Activated CD8-positive, alpha-beta memory T cell treated with anti-CD3 and anti-CD28 coated beads, Interleukin-2, amount 50 U/mL, for 1 hour (primary cell): Measurements from ENCODE around the gene NUDT4.
"Not testable (repeated sequence)": the region's sequence is repeated elsewhere in the genome, so short reads cannot be mapped to it uniquely, and the experiment has no call there.

Source experiments
- DNase-seq: peaks from one replicate; pipeline ENCODE4 v3.0.0-alpha.2; 2020; ENCODE audit errors: extremely low read depth

NUDT4 gene

GRCh38 chr12:93427779-93428564 is 50.2 kb downstream of the NUDT4 start:
- DNase-seq: no peak

- no peak for DNase-seq
These were observed 51.7 kb downstream of the NUDT4 start for GRCh38 chr12:93429448-93429847.

- no peak for DNase-seq
These were observed 52.1 kb downstream of the NUDT4 start for GRCh38 chr12:93429852-93430251.

- DNase-seq: no peak
These were observed 52.6 kb downstream of the NUDT4 start for GRCh38 chr12:93430280-93430679.

- DNase-seq: not testable (repeated sequence)
These were observed 54.3 kb downstream of the NUDT4 start for GRCh38 chr12:93432031-93432430.

GRCh38 chr12:93434256-93434865 is 56.6 kb downstream of the NUDT4 start:
- DNase-seq: no peak

GRCh38 chr12:93438266-93439050 is 60.7 kb downstream of the NUDT4 start:
- DNase-seq: no peak

- DNase-seq: no peak
These were observed 62.5 kb downstream of the NUDT4 start for GRCh38 chr12:93440043-93440835.

GRCh38 chr12:93441081-93441616 is 63.4 kb downstream of the NUDT4 start:
- DNase-seq: no peak

- DNase-seq: peak; percentile 86
These were observed 64.1 kb downstream of the NUDT4 start, which contains the start of gene UBE2N for GRCh38 chr12:93441617-93442410. TSS of gene UBE2N (minus strand) at chr12:93441947. CDS start at chr12:93441884, 63 bp downstream.

- no peak for DNase-seq
These were observed 65.0 kb downstream of the NUDT4 start for GRCh38 chr12:93442411-93443340.

- DNase-seq: no peak
These were observed 65.9 kb downstream of the NUDT4 start for GRCh38 chr12:93443576-93443975.

GRCh38 chr12:93447555-93448290 is 70.0 kb downstream of the NUDT4 start:
- DNase-seq: no peak

GRCh38 chr12:93448796-93449195 is 71.1 kb downstream of the NUDT4 start:
- DNase-seq: no peak

- no peak for DNase-seq
These were observed 71.6 kb downstream of the NUDT4 start for GRCh38 chr12:93449277-93449676.

GRCh38 chr12:93451423-93452158 is 73.9 kb downstream of the NUDT4 start:
- DNase-seq: no peak

GRCh38 chr12:93453633-93454032 is 75.9 kb downstream of the NUDT4 start:
- no peak for DNase-seq

GRCh38 chr12:93456077-93456476 is 78.4 kb downstream of the NUDT4 start:
- DNase-seq: no peak
